BJ (cell line): ENCODE data around the gene ATP8A2. TPM values are rescaled to one million over a fixed set of nuclear protein-coding genes. Genes with fewer than 3 reads are reported as not detected.

Experiments used
- CTCF ChIA-PET: fragments of 350-600 bp; formaldehyde crosslinking; extraction: SDS; loops from one replicate; lab custom pipeline; 2021; ENCODE audit warnings: antibody characterized with exemption, inconsistent platforms; lab: Yijun Ruan, JAX
- POLR2A ChIA-PET: fragments of 300-600 bp; sonication (Branson Sonifier 250); formaldehyde crosslinking; extraction: SDS; loops from one replicate; lab custom pipeline; 2021; ENCODE audit warnings: antibody characterized with exemption; lab: Charles Lee
- DNase-seq: peaks from one replicate; pipeline ENCODE4 v3.0.0-alpha.2; 2011; ENCODE audit warnings: low read depth
- H3K27me3 ChIP-seq: 2 replicates; pipeline ENCODE4 v1.6.0; 2011; ENCODE audit warnings: low read length; ENCODE audit not compliant: control insufficient read depth, insufficient read depth
- H3K36me3 ChIP-seq: 2 replicates; pipeline ENCODE4 v1.5.1; 2011; ENCODE audit warnings: low read length; ENCODE audit not compliant: control insufficient read depth, insufficient read depth
- H3K4me3 ChIP-seq: 2 replicates; pipeline ENCODE4 v1.5.1; 2011; ENCODE audit warnings: low read depth, mild to moderate bottlenecking, control low read depth, low read length
- polyA plus RNA-seq: library from polyadenylated mRNA; depleted of rRNA; stranded (reverse); fragments of >200 nt; gene quantifications from 2 replicates; pipeline ENCODE4 v1.2.3, GENCODE V29; 2011
- TF ChIP-seq, protein P1 (sequence below): IDR thresholded peaks from 2 replicates; pipeline ENCODE4 v1.5.1; 2011; ENCODE audit warnings: low read depth, mild to moderate bottlenecking, control low read depth, inconsistent platforms, low read length, moderate library complexity; ENCODE audit not compliant: insufficient read depth

ATP8A2 gene
- polyA plus RNA-seq, 1 experiment: 0.02 TPM

DNA sequence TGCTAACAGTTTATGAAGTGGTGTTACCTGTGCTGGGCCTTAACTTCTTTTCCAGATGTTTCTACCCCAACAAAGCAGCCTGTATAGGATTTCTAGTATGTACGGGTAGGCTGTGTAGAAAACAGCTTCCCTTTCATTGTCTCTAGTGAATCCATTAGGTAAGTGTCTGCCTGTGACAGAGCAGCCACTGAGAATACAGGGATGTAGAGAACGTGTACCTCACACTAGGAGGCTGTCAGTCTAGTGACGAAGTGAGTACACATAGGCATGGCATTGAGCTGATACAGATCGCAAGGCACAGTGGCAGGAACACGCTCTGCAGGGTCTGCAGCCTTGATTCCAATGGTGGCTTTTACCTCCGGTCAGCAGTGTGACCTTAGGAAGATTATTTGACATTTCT lies 562.4 kb downstream of the ATP8A2 start:
- Histone ChIP-seq H3K4me3 (no peak overlapping the region), H3K36me3 (no peaks in the 10 kb centered on the region), H3K27me3 (no peaks in the 10 kb centered on the region)
- no peak for DNase-seq
- ChIA-PET CTCF (no interaction called here), POLR2A (no interaction called here)
- TF ChIP-seq, protein P1, sequence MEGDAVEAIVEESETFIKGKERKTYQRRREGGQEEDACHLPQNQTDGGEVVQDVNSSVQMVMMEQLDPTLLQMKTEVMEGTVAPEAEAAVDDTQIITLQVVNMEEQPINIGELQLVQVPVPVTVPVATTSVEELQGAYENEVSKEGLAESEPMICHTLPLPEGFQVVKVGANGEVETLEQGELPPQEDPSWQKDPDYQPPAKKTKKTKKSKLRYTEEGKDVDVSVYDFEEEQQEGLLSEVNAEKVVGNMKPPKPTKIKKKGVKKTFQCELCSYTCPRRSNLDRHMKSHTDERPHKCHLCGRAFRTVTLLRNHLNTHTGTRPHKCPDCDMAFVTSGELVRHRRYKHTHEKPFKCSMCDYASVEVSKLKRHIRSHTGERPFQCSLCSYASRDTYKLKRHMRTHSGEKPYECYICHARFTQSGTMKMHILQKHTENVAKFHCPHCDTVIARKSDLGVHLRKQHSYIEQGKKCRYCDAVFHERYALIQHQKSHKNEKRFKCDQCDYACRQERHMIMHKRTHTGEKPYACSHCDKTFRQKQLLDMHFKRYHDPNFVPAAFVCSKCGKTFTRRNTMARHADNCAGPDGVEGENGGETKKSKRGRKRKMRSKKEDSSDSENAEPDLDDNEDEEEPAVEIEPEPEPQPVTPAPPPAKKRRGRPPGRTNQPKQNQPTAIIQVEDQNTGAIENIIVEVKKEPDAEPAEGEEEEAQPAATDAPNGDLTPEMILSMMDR: no peak

DNA sequence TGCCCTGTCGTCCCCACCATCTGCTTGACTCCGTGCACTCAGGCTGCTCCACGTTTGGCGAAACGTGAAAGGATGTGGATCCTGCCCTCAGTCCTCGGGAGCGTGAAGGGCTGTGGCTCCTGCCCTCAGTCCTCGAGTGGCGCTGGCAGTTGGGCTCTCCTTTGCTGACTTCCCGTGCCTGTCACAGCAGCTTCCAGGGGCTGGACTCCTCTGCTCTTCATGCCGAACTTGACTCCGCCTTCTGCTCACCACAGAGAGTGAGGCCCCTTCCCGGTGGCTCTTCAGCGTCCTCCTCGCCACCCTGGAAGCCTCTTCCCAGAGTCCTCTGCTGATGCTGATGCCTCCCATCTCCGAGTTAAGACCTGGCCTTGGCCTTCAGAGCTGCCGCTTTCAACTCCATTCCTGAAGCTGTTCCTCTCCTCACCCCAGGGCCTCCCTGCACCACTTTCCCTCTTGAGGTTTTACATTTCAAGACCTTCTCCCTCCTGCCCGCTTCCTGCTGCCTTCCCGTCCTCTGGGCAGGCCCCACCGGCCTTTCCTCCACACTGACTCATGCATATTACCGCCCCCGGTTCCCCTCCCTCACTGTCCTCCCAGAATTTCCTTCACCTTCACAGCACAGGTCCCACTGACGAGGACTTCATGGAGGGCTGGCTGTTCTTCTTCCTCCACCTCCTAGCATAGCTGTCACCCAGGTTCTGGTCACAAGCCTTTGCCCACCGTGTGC lies 568.4 kb downstream of the ATP8A2 start:
- Histone ChIP-seq H3K4me3 (no peak overlapping the region), H3K36me3 (no peaks in the 10 kb centered on the region), H3K27me3 (no peaks in the 10 kb centered on the region)
- ChIA-PET CTCF (no interaction called here), POLR2A (no interaction called here)
- TF ChIP-seq, protein P1: no peak
- no peak for DNase-seq

DNA sequence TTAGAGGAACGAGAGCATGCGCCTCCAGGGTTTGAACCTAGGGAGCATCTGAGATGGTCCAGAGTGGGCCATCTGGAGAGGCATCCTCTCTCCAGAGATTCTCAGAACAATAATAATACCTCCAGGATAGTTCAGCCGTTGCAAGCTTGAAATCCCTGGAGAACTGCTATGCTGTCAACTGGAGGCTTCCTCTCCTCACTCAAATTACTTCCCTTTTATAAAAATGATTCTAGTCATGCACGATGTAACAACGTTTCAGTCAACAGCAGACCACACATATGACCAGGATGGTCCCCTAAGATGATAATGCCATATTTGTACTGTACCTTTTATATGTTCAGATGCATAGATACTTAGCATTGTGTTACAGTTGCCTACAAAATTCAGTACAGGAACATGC lies 571.3 kb downstream of the ATP8A2 start:
- TF ChIP-seq, protein P1: no peak
- Histone ChIP-seq H3K27me3 (no peaks in the 10 kb centered on the region), H3K36me3 (no peaks in the 10 kb centered on the region), H3K4me3 (no peak overlapping the region)
- ChIA-PET CTCF (no interaction called here), POLR2A (no interaction called here)
- DNase-seq: no peak

DNA sequence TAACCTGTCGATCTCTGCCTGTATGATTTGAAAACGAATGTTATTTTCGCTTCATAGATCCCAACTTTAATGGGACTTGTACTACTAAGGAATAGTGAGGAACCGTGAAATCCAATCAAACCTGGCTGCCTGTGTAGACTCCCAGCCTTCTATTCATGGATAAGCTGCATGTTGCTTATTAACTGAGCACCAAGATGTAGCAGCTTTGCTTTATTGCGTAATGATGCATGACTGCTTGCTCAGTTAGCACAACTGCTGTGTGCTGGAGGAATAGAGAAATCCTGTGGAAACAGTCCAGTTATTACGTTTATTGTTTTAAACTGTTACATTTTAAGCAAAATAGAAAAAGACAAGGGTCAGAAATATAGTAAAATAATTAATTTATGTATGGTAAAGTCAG lies 571.9 kb downstream of the ATP8A2 start:
- ChIA-PET POLR2A (no interaction called here), CTCF (no interaction called here)
- no peak for DNase-seq
- no peaks in the 10 kb centered on the region for H3K27me3 ChIP-seq
- TF ChIP-seq, protein P1: no peak
- no peak overlapping the region for H3K4me3 ChIP-seq
- H3K36me3 ChIP-seq: no peaks in the 10 kb centered on the region

DNA sequence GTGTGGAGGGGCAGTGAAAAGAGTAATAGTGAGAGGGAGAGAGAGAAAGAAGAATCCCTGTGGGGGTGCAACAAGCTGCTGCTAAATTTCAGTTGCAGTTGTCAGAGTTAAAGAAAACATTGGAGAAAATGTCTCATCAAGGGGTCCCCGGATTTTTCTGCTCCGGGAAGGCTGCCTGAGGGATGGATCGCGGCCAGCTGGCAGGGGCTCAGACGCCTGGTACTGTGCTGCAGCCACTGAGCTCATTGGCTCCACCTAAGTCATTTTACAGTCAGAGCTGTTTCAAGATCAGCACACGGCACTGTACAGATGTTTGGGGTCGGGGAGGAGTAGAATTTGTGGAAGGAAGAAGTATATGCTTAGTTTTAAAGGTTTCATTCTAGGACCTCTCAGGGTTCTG lies 573.8 kb downstream of the ATP8A2 start:
- CTCF ChIA-PET: no interaction called here

More for the DNA sequence above, 573.8 kb downstream of the ATP8A2 start:
- H3K4me3 ChIP-seq: no peak overlapping the region
- no peaks in the 10 kb centered on the region for H3K27me3 ChIP-seq
- TF ChIP-seq, protein P1: no peak
- no peak for DNase-seq
- no peaks in the 10 kb centered on the region for H3K36me3 ChIP-seq
- POLR2A ChIA-PET: no interaction called here
